Stimulated activated naive CD4-positive, alpha-beta T cell treated with Interleukin-2 at 50 U/mL for 16 hours (primary cell): ENCODE measurements around the gene FBN2.
"Not testable (repeated sequence)": the region's sequence is repeated elsewhere in the genome, so short reads cannot be mapped to it uniquely, and the experiment has no call there.

Experiments used
- DNase-seq: peaks from one replicate; lab custom pipeline; 2025; lab: John Stamatoyannopoulos, UW

FBN2 gene

GRCh38 chr5:128426090-128426534 is 111.9 kb downstream of the FBN2 start:
- DNase-seq, result no peak

- no peak for DNase-seq
These were observed 113.4 kb downstream of the FBN2 start for GRCh38 chr5:128424646-128425045.

GRCh38 chr5:128422612-128423011 is 115.4 kb downstream of the FBN2 start:
- no peak for DNase-seq

GRCh38 chr5:128414469-128414868 is 123.6 kb downstream of the FBN2 start:
- no peak for DNase-seq

GRCh38 chr5:128413356-128413755 is 124.7 kb downstream of the FBN2 start:
- DNase-seq, result no peak

- DNase-seq, result no peak
These were observed 125.7 kb downstream of the FBN2 start for GRCh38 chr5:128412145-128412930.

- no peak for DNase-seq
These were observed 128.8 kb downstream of the FBN2 start for GRCh38 chr5:128409166-128409800.

GRCh38 chr5:128408622-128409021 is 129.4 kb downstream of the FBN2 start:
- DNase-seq, result no peak

- no peak for DNase-seq
These were observed 130.1 kb downstream of the FBN2 start for GRCh38 chr5:128407944-128408343.

GRCh38 chr5:128406803-128407202 is 131.2 kb downstream of the FBN2 start:
- DNase-seq, result no peak

- no peak for DNase-seq
These were observed 132.9 kb downstream of the FBN2 start for GRCh38 chr5:128405159-128405558.

GRCh38 chr5:128403333-128403732 is 134.7 kb downstream of the FBN2 start:
- no peak for DNase-seq

GRCh38 chr5:128402506-128402905 is 135.5 kb downstream of the FBN2 start:
- no peak for DNase-seq

- DNase-seq, result not testable (repeated sequence)
These were observed 137.3 kb downstream of the FBN2 start for GRCh38 chr5:128400766-128401165.

GRCh38 chr5:128399111-128399510 is 138.9 kb downstream of the FBN2 start:
- DNase-seq, result no peak

- DNase-seq, result no peak
These were observed 140.2 kb downstream of the FBN2 start for GRCh38 chr5:128397876-128398275.

GRCh38 chr5:128395073-128395472 is 143.0 kb downstream of the FBN2 start:
- no peak for DNase-seq

- no peak for DNase-seq
These were observed 154.0 kb downstream of the FBN2 start for GRCh38 chr5:128384068-128384467.

GRCh38 chr5:128380337-128380736 is 157.7 kb downstream of the FBN2 start:
- no peak for DNase-seq

- DNase-seq, result no peak
These were observed 159.4 kb downstream of the FBN2 start for GRCh38 chr5:128378632-128379031.

GRCh38 chr5:128378196-128378595 is 159.8 kb downstream of the FBN2 start:
- DNase-seq, result no peak

- no peak for DNase-seq
These were observed 161.5 kb downstream of the FBN2 start for GRCh38 chr5:128376577-128376976.

- DNase-seq, result no peak
These were observed 171.9 kb downstream of the FBN2 start for GRCh38 chr5:128366147-128366546.

GRCh38 chr5:128362370-128362769 is 175.7 kb downstream of the FBN2 start:
- no peak for DNase-seq
